CD14-positive monocyte (primary cell): ENCODE data around the gene CELA3B. TPM values are rescaled to one million over a fixed set of nuclear protein-coding genes. Genes with fewer than 3 reads are reported as not detected.
A peak's percentile ranks its signal among the peaks of the same experiment; 100 is the strongest.

Experiments used
- DNase-seq, 3 donors: peaks; one replicate each; pipeline ENCODE4 v3.0.0-alpha.2; 2011 to 2022
- H2AFZ ChIP-seq: 2 replicates; pipeline ENCODE4 v1.6.0; 2012; ENCODE audit warnings: mild to moderate bottlenecking, low read depth, low read length, inconsistent platforms; ENCODE audit not compliant: insufficient read depth, poor library complexity, severe bottlenecking
- H3K27ac ChIP-seq, 2 donors: 1 replicate in 1 of 2; 2 replicates in 1 of 2; pipeline ENCODE4 v1.5.1; 2012 to 2013; ENCODE audit warnings: low read length in 2 of 2, control low read depth in 1 of 2, inconsistent platforms in 1 of 2, low read depth in 1 of 2, mild to moderate bottlenecking in 1 of 2
- H3K27me3 ChIP-seq, 2 donors: one replicate each; pipeline versions ENCODE4 v1.6.0 to v1.6.1; 2011 to 2013; ENCODE audit warnings: low read length in 2 of 2; ENCODE audit not compliant: control insufficient read depth in 2 of 2, insufficient read depth in 2 of 2
- H3K36me3 ChIP-seq, 2 donors: replicated peaks in 1 of 2; 1 replicate in 1 of 2; 2 replicates in 1 of 2; pipeline versions ENCODE4 v1.5.1 to v1.6.1; 2012 to 2013; ENCODE audit warnings: low read length in 2 of 2, control low read depth in 1 of 2, inconsistent platforms in 1 of 2, mild to moderate bottlenecking in 1 of 2; ENCODE audit not compliant: insufficient read depth in 2 of 2, control insufficient read depth in 1 of 2
- H3K4me1 ChIP-seq, 2 donors: 1 replicate in 1 of 2; 2 replicates in 1 of 2; pipeline versions ENCODE4 v1.5.1 to v1.6.1; 2012 to 2013; ENCODE audit warnings: low read length in 2 of 2, control low read depth in 1 of 2, inconsistent platforms in 1 of 2, mild to moderate bottlenecking in 1 of 2, moderate library complexity in 1 of 2; ENCODE audit not compliant: insufficient read depth in 2 of 2, control insufficient read depth in 1 of 2
- H3K4me2 ChIP-seq: replicated peaks from 2 replicates; pipeline ENCODE3; 2012; ENCODE audit warnings: low read length, moderate library complexity, mild to moderate bottlenecking; ENCODE audit not compliant: poor library complexity, severe bottlenecking; ENCODE audit errors: extremely low read depth
- H3K4me3 ChIP-seq, 3 experiments: fragments of 200-600 bp in 1 of 3; sonication (generic) in 1 of 3; replicated peaks in 1 of 3; 1 replicate in 2 of 3; 2 replicates in 1 of 3; pipeline ENCODE4 v1.5.1; 2011 to 2013; ENCODE audit warnings: low read length in 3 of 3, mild to moderate bottlenecking in 3 of 3, control low read depth in 2 of 3, low read depth in 2 of 3, inconsistent platforms in 1 of 3, moderate library complexity in 1 of 3
- H3K79me2 ChIP-seq: 2 replicates; pipeline ENCODE4 v1.6.0; 2012; ENCODE audit warnings: mild to moderate bottlenecking, control low read depth, inconsistent platforms, low read length, moderate library complexity; ENCODE audit not compliant: insufficient read depth
- H3K9ac ChIP-seq: 2 replicates; pipeline ENCODE4 v1.6.0; 2017; ENCODE audit warnings: low read length, mild to moderate bottlenecking; ENCODE audit not compliant: insufficient read depth, poor library complexity, severe bottlenecking
- H3K9me3 ChIP-seq, 2 donors: replicated peaks in 1 of 2; 1 replicate in 1 of 2; 2 replicates in 1 of 2; pipeline versions ENCODE4 v1.5.1 to v1.6.1; 2012 to 2013; ENCODE audit warnings: low read length in 2 of 2, control low read depth in 1 of 2; ENCODE audit not compliant: control insufficient read depth in 1 of 2, insufficient read depth in 1 of 2
- H4K20me1 ChIP-seq: 2 replicates; pipeline ENCODE4 v1.6.0; 2012; ENCODE audit warnings: mild to moderate bottlenecking, low read length, control low read depth, moderate library complexity; ENCODE audit not compliant: insufficient read depth
- H3K27ac Mint-ChIP-seq, 7 donors: one replicate each; pipeline ENCODE4 v1.8.0; 2020; ENCODE audit warnings: mild to moderate bottlenecking in 7 of 7, mixed read lengths in 7 of 7, moderate library complexity in 6 of 7, inconsistent platforms in 2 of 7
- H3K27me3 Mint-ChIP-seq, 3 donors: one replicate each; pipeline ENCODE4 v1.8.0; 2021 to 2022; ENCODE audit warnings: low read depth in 3 of 3, mild to moderate bottlenecking in 3 of 3, mixed read lengths in 3 of 3, moderate library complexity in 3 of 3, inconsistent platforms in 1 of 3
- H3K36me3 Mint-ChIP-seq, 2 donors: one replicate each; pipeline ENCODE4 v1.8.0; 2020; ENCODE audit warnings: mixed read lengths in 2 of 2, inconsistent platforms in 1 of 2, mild to moderate bottlenecking in 1 of 2
- H3K4me1 Mint-ChIP-seq: one replicate; pipeline ENCODE4 v1.8.0; 2020; ENCODE audit warnings: mild to moderate bottlenecking, mixed read lengths
- H3K4me3 Mint-ChIP-seq, 2 donors: one replicate each; pipeline ENCODE4 v1.8.0; 2020; ENCODE audit warnings: mild to moderate bottlenecking in 2 of 2, mixed read lengths in 2 of 2, moderate library complexity in 1 of 2
- H3K9me3 Mint-ChIP-seq, 7 donors: one replicate each; pipeline ENCODE4 v1.8.0; 2020 to 2022; ENCODE audit warnings: mixed read lengths in 7 of 7, mild to moderate bottlenecking in 6 of 7, moderate library complexity in 6 of 7, inconsistent platforms in 2 of 7
- WGBS: methylation state at CpG from one replicate; pipeline ENCODE4 v1.1.5; 2013; ENCODE audit warnings: missing lambda C conversion rate; ENCODE audit not compliant: insufficient coverage; 5-methylcytosine and 5-hydroxymethylcytosine counted together
- intact Hi-C, 2 donors: fragments of 100-400 bp; cut with micrococcal nuclease; formaldehyde crosslinking; loops; one replicate each; pipeline versions ENCODE4 v1.15.0 to v1.15.1; 2023
- polyA plus RNA-seq, 3 donors: library from polyadenylated mRNA; depleted of rRNA in 1 of 3; unstranded in 2 of 3; stranded (reverse) in 1 of 3; fragments of 300-500 nt in 2 of 3; fragments of >200 nt in 1 of 3; fragmentation: Illumina TruSeq in 2 of 3; gene quantifications; 1 replicate in 2 of 3; 2 replicates in 1 of 3; pipeline ENCODE4 v1.2.3, GENCODE V29; 2012 to 2021
- small RNA-seq: library from RNA; depleted of rRNA; stranded (forward); fragments of <200 nt; gene quantifications from one replicate; pipeline ENCODE3, GENCODE V24; 2012; ENCODE audit warnings: low read depth; ENCODE audit not compliant: insufficient read length
- TF ChIP-seq, protein P1 (sequence below): fragments of 200-600 bp; IDR thresholded peaks from one replicate; pipeline ENCODE4 v1.8.0; 2022; ENCODE audit warnings: antibody characterized with exemption, mild to moderate bottlenecking

The CELA3B gene
- polyA plus RNA-seq, 3 donors = not detected

DNA sequence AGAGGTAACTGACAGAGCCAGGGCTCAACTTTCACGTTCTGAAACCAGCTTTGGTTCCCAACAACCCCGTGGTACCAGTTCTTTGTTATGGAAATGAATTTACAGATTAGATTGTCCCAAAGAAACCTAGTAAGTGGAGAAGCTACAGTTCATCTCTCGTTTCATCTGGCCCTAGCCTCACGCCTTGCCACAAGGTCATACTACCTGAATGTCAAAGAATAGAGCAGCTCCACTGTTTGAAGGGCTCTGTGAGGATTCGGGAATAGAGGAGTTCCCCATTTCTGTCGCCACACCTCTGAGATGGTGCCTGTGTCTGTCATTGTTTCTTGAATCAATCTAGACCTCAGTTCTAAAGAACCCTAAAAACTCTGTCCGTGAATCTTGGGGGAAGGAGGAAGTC lies 60.7 kb downstream of the CELA3B start:
- H3K4me1 Mint-ChIP-seq = peaks cover 39% of the 10 kb centered on the region
- peak overlapping the region; percentile 84 to 99 (median 94) for H3K27ac Mint-ChIP-seq
- H3K4me3 Mint-ChIP-seq = no peak overlapping the region
- no CpG with 5 or more reads among the region's 7 CpGs for WGBS
- H3K9me3 ChIP-seq = no peaks in the 10 kb centered on the region
- H3K79me2 ChIP-seq = no peaks in the 10 kb centered on the region
- peak overlapping the region in 1 of 3 experiments; percentile 2 for H3K4me3 ChIP-seq
- peak in 1 of 3 donors; percentile 25 for DNase-seq
- no peaks in the 10 kb centered on the region for H4K20me1 ChIP-seq
- peak overlapping the region; percentile 49 to 72 for H3K27ac ChIP-seq
- H3K27me3 Mint-ChIP-seq = no peaks in the 10 kb centered on the region
- H3K27me3 ChIP-seq = no peaks in the 10 kb centered on the region
- intact Hi-C loops = no loop called here
- H3K36me3 Mint-ChIP-seq = no peaks in the 10 kb centered on the region
- peaks cover 44 to 50% of the 10 kb centered on the region in 2 donors for H3K4me1 ChIP-seq
- TF ChIP-seq, protein P1, sequence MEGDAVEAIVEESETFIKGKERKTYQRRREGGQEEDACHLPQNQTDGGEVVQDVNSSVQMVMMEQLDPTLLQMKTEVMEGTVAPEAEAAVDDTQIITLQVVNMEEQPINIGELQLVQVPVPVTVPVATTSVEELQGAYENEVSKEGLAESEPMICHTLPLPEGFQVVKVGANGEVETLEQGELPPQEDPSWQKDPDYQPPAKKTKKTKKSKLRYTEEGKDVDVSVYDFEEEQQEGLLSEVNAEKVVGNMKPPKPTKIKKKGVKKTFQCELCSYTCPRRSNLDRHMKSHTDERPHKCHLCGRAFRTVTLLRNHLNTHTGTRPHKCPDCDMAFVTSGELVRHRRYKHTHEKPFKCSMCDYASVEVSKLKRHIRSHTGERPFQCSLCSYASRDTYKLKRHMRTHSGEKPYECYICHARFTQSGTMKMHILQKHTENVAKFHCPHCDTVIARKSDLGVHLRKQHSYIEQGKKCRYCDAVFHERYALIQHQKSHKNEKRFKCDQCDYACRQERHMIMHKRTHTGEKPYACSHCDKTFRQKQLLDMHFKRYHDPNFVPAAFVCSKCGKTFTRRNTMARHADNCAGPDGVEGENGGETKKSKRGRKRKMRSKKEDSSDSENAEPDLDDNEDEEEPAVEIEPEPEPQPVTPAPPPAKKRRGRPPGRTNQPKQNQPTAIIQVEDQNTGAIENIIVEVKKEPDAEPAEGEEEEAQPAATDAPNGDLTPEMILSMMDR = no peak
- H3K9ac ChIP-seq = no peak overlapping the region
- H3K9me3 Mint-ChIP-seq = no peaks in the 10 kb centered on the region
- peak overlapping the region; percentile 66 for H2AFZ ChIP-seq
- H3K4me2 ChIP-seq = peak overlapping the region; percentile 27
- no peaks in the 10 kb centered on the region for H3K36me3 ChIP-seq

DNA sequence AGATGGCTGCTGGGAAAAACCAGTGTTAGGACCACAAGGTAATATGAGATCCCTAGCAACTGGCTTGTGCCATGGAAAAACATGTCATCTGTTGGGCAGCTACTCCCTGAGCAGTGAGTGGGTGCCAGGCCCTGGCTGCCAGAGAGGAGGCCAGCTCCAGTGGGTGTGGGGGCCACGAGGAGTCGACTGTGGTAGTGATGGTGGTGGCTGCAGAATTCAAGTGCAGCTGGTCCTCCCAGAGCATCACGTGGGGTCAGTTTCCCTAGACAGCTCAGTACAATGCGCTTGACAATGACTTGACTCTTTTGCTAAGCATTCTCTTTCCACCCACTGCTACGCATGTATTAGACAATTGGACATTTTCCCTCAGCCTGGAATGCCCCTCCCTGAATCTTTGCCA lies 61.2 kb downstream of the CELA3B start:
- H3K27me3 ChIP-seq = no peaks in the 10 kb centered on the region
- intact Hi-C loops = no loop called here
- WGBS = 81% methylated on average over 4 of the region's 5 CpGs
- Mint-ChIP-seq H3K27ac (peak overlapping the region; percentile 84 to 99 (median 94)), H3K4me1 (peaks cover 40% of the 10 kb centered on the region), H3K4me3 (peak overlapping the region in 1 of 2 donors; percentile 15), H3K9me3 (no peaks in the 10 kb centered on the region), H3K36me3 (no peaks in the 10 kb centered on the region), H3K27me3 (no peaks in the 10 kb centered on the region)
- peaks cover 49% of the 10 kb centered on the region in 2 donors for H3K4me1 ChIP-seq
- peak overlapping the region; percentile 66 for H2AFZ ChIP-seq
- DNase-seq = peak in 1 of 3 donors; percentile 17
- H3K79me2 ChIP-seq = no peaks in the 10 kb centered on the region
- no peaks in the 10 kb centered on the region for H3K36me3 ChIP-seq
- TF ChIP-seq, protein P1 = no peak
- no peaks in the 10 kb centered on the region for H4K20me1 ChIP-seq
- no peaks in the 10 kb centered on the region for H3K9me3 ChIP-seq
- peak overlapping the region in 1 of 3 experiments; percentile 2 for H3K4me3 ChIP-seq
- H3K4me2 ChIP-seq = peak overlapping the region; percentile 27
- peak overlapping the region; percentile 49 to 72 for H3K27ac ChIP-seq
- H3K9ac ChIP-seq = no peak overlapping the region

Small RNAs within 50 kb of the gene (small RNA-seq; reads per million reads assigned to genes)
- gene RN7SL186P (not detected), gene RN7SL386P (not detected), gene RNU6-1022P (not detected), gene RNU6-776P (not detected)

Other genes with a start within 250 kb of the CELA3B start
- gene USP48, start 193.9 kb upstream of the CELA3B start, polyA plus RNA-seq = 10 to 100 TPM; 26.5 to 40.2 (median 34.3) TPM
- gene LDLRAD2, start 164.8 kb upstream of the CELA3B start, polyA plus RNA-seq = under 1 TPM in 1 of 3 donors, not detected in 2; 0.63 TPM
- under 1 TPM in 1 of 3 donors, not detected in 2; 0.44 TPM for gene HSPG2, start 39.7 kb upstream of the CELA3B start, polyA plus RNA-seq
- gene CELA3A, start 24.6 kb downstream of the CELA3B start, polyA plus RNA-seq = not detected
- gene CDC42, start 75.7 kb downstream of the CELA3B start, polyA plus RNA-seq = 100 to 1,000 TPM; 210 to 731 (median 606) TPM
- not detected for gene WNT4, start 166.1 kb downstream of the CELA3B start, polyA plus RNA-seq